Muscle layer of colon (tissue), 2 donors: Measurements from ENCODE around the gene FAAP20.
"Not testable (repeated sequence)": the region's sequence is repeated elsewhere in the genome, so short reads cannot be mapped to it uniquely, and the experiment has no call there.

Experiments used
- H3K27ac ChIP-seq: one replicate; pipeline ENCODE4 v1.7.0; 2013; ENCODE audit warnings: low read depth, mild to moderate bottlenecking, low read length, moderate library complexity
- H3K27me3 ChIP-seq, 2 donors: one replicate each; pipeline ENCODE4 v1.7.0; 2013; ENCODE audit warnings: low read length in 2 of 2, mild to moderate bottlenecking in 2 of 2; ENCODE audit not compliant: insufficient read depth in 2 of 2, control insufficient read depth in 1 of 2
- H3K36me3 ChIP-seq: one replicate; pipeline ENCODE4 v1.7.0; 2013; ENCODE audit warnings: mild to moderate bottlenecking, low read length; ENCODE audit not compliant: insufficient read depth
- H3K4me1 ChIP-seq: one replicate; pipeline ENCODE4 v1.7.0; 2013; ENCODE audit warnings: mild to moderate bottlenecking, low read length; ENCODE audit not compliant: insufficient read depth
- H3K4me3 ChIP-seq, 2 donors: one replicate each; pipeline ENCODE4 v1.7.0; 2013; ENCODE audit warnings: low read length in 2 of 2, low read depth in 1 of 2, mild to moderate bottlenecking in 1 of 2, moderate library complexity in 1 of 2
- H3K9ac ChIP-seq: one replicate; pipeline ENCODE4 v1.7.0; 2013; ENCODE audit warnings: low read length
- H3K9me3 ChIP-seq: one replicate; pipeline ENCODE4 v1.7.0; 2013; ENCODE audit warnings: mild to moderate bottlenecking, low read length
- donor health status: abdominal sarcoma.
- donor health status: Adenocarcinoma of cecum.

Gene FAAP20

GRCh38 chr1:2157856-2158255, 36.7 kb downstream of the FAAP20 start:
- no peak overlapping the region for H3K4me3 ChIP-seq
- H3K27me3 ChIP-seq, result no peaks in the 10 kb centered on the region
- no peaks in the 10 kb centered on the region for H3K36me3 ChIP-seq
- H3K9me3 ChIP-seq, result no peaks in the 10 kb centered on the region
- H3K9ac ChIP-seq, result no peak overlapping the region
- H3K27ac ChIP-seq, result no peak overlapping the region
- no peaks in the 10 kb centered on the region for H3K4me1 ChIP-seq

- no peak overlapping the region for H3K4me3 ChIP-seq
- no peak overlapping the region for H3K9ac ChIP-seq
- no peaks in the 10 kb centered on the region for H3K36me3 ChIP-seq
- no peaks in the 10 kb centered on the region for H3K4me1 ChIP-seq
- no peaks in the 10 kb centered on the region for H3K9me3 ChIP-seq
- no peak overlapping the region for H3K27ac ChIP-seq
- no peaks in the 10 kb centered on the region for H3K27me3 ChIP-seq
Observed at GRCh38 chr1:2156866-2157265, 37.7 kb downstream of the FAAP20 start.

- no peaks in the 10 kb centered on the region for H3K27me3 ChIP-seq
- H3K9ac ChIP-seq, result no peak overlapping the region
- H3K36me3 ChIP-seq, result no peaks in the 10 kb centered on the region
- no peak overlapping the region for H3K27ac ChIP-seq
- H3K4me1 ChIP-seq, result no peaks in the 10 kb centered on the region
- H3K4me3 ChIP-seq, result no peak overlapping the region
- H3K9me3 ChIP-seq, result no peaks in the 10 kb centered on the region
Observed at GRCh38 chr1:2155788-2156187, 38.8 kb downstream of the FAAP20 start.

- Histone ChIP-seq H3K36me3 (no peaks in the 10 kb centered on the region), H3K9me3 (no peaks in the 10 kb centered on the region), H3K9ac (no peak overlapping the region), H3K27me3 (no peaks in the 10 kb centered on the region), H3K27ac (no peak overlapping the region), H3K4me3 (no peak overlapping the region), H3K4me1 (no peaks in the 10 kb centered on the region)
Observed at GRCh38 chr1:2155147-2155598, 39.4 kb downstream of the FAAP20 start.

GRCh38 chr1:2154022-2154421, 40.5 kb downstream of the FAAP20 start:
- Histone ChIP-seq H3K9me3 (no peaks in the 10 kb centered on the region), H3K9ac (no peak overlapping the region), H3K36me3 (no peaks in the 10 kb centered on the region), H3K4me3 (no peak overlapping the region), H3K27me3 (no peaks in the 10 kb centered on the region), H3K4me1 (no peaks in the 10 kb centered on the region), H3K27ac (no peak overlapping the region)

- Histone ChIP-seq H3K9me3 (no peaks in the 10 kb centered on the region), H3K9ac (no peak overlapping the region), H3K36me3 (no peaks in the 10 kb centered on the region), H3K4me1 (no peaks in the 10 kb centered on the region), H3K27me3 (no peaks in the 10 kb centered on the region), H3K27ac (no peak overlapping the region), H3K4me3 (no peak overlapping the region)
Observed at GRCh38 chr1:2152954-2153353, 41.6 kb downstream of the FAAP20 start.

- no peak overlapping the region for H3K27ac ChIP-seq
- H3K4me1 ChIP-seq, result no peaks in the 10 kb centered on the region
- no peak overlapping the region for H3K4me3 ChIP-seq
- no peaks in the 10 kb centered on the region for H3K27me3 ChIP-seq
- no peaks in the 10 kb centered on the region for H3K36me3 ChIP-seq
- H3K9me3 ChIP-seq, result no peaks in the 10 kb centered on the region
- no peak overlapping the region for H3K9ac ChIP-seq
Observed at GRCh38 chr1:2151911-2152310, 42.7 kb downstream of the FAAP20 start.

GRCh38 chr1:2151252-2151651, 43.3 kb downstream of the FAAP20 start:
- Histone ChIP-seq H3K4me3 (no peak overlapping the region), H3K27me3 (no peaks in the 10 kb centered on the region), H3K4me1 (no peaks in the 10 kb centered on the region), H3K27ac (no peak overlapping the region), H3K9me3 (no peaks in the 10 kb centered on the region), H3K9ac (no peak overlapping the region), H3K36me3 (no peaks in the 10 kb centered on the region)

- H3K9me3 ChIP-seq, result no peaks in the 10 kb centered on the region
- no peak overlapping the region for H3K27ac ChIP-seq
- no peaks in the 10 kb centered on the region for H3K4me1 ChIP-seq
- no peaks in the 10 kb centered on the region for H3K27me3 ChIP-seq
- H3K36me3 ChIP-seq, result no peaks in the 10 kb centered on the region
- no peak overlapping the region for H3K4me3 ChIP-seq
- H3K9ac ChIP-seq, result no peak overlapping the region
Observed at GRCh38 chr1:2150801-2151200, 43.8 kb downstream of the FAAP20 start.

- H3K9ac ChIP-seq, result no peak overlapping the region
- H3K4me3 ChIP-seq, result no peak overlapping the region
- no peaks in the 10 kb centered on the region for H3K9me3 ChIP-seq
- H3K27me3 ChIP-seq, result no peaks in the 10 kb centered on the region
- H3K36me3 ChIP-seq, result no peaks in the 10 kb centered on the region
- H3K4me1 ChIP-seq, result no peaks in the 10 kb centered on the region
- H3K27ac ChIP-seq, result no peak overlapping the region
Observed at GRCh38 chr1:2148691-2149090, 45.9 kb downstream of the FAAP20 start.

- H3K4me3 ChIP-seq, H3K9ac ChIP-seq, H3K27me3 ChIP-seq, H3K27ac ChIP-seq, H3K4me1 ChIP-seq, H3K9me3 ChIP-seq, H3K36me3 ChIP-seq: not testable (repeated sequence)
Observed at GRCh38 chr1:2147869-2148268, 46.7 kb downstream of the FAAP20 start.

- H3K36me3 ChIP-seq, result no peaks in the 10 kb centered on the region
- H3K27ac ChIP-seq, result no peak overlapping the region
- H3K4me1 ChIP-seq, result no peaks in the 10 kb centered on the region
- H3K9me3 ChIP-seq, result no peaks in the 10 kb centered on the region
- H3K4me3 ChIP-seq, result no peak overlapping the region
- no peaks in the 10 kb centered on the region for H3K27me3 ChIP-seq
- no peak overlapping the region for H3K9ac ChIP-seq
Observed at GRCh38 chr1:2146836-2147517, 47.6 kb downstream of the FAAP20 start.
